ENCODE data around the gene GOLGA6L2. TPM values are rescaled to one million over a fixed set of nuclear protein-coding genes. Genes with fewer than 3 reads are reported as not detected.

The GOLGA6L2 gene
- total and polyA plus RNA-seq, 9 donors: not detected

DNA sequence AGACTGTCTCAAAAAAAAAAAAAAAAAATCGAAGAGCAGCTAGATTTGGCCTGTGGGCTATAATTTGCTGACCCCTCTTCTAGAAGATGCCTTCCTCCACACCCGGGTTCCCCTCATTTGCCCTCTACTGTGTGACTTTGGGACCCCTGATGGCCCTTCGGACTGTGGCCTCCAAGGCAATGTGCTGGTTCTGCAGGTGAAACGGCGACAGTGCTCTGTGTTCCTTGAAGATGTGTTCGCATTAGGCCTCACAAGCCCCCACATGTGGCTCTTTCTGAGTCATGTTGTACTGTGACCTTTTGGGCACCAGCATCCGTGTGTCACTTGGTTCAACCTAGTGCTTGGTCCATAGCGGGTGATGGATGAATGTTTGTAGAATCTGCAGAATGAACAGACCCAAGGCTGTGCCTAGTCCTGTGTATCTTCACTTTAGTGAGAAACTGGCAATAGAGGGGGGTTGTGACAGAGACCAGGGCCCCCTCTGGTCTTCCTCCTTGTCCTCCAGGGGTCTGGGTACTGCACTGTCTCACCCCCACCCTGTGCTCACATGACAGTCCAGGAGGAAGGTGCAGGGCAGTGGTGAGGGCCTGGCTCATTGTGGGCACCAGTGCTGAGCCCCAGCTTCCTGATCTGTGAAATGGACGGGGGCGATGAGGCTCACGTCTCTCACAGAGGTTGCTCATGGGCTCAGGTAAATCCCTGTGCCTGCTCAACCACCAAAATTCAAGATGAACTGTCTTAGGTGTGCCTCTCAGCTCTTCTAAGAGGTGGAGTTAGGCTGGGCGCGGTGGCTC is 22.7 kb downstream of the GOLGA6L2 start:
- Histone ChIP-seq H3K27me3 (no peaks in the 10 kb centered on the region), H3K9me3 (no peaks in the 10 kb centered on the region), H3K27ac (no peak overlapping the region), H3K4me1 (ENCODE audit: insufficient read depth) (no peaks in the 10 kb centered on the region), H3K36me3 (no peaks in the 10 kb centered on the region), H3K4me3 (no peak overlapping the region)
- intact Hi-C loops (cut with DNase I): no loop called here
- DNase-seq: no peak
- WGBS, 3 donors: 87 to 90% (median 88%) methylated on average over 13 of the region's 13 CpGs
- TF ChIP-seq EP300 (IDR thresholded peaks at IDR 0.05) (no peak), POLR2A (IDR thresholded peaks at IDR 0.05) (no peak), CTCF (IDR thresholded peaks at IDR 0.05) (no peak)

DNA sequence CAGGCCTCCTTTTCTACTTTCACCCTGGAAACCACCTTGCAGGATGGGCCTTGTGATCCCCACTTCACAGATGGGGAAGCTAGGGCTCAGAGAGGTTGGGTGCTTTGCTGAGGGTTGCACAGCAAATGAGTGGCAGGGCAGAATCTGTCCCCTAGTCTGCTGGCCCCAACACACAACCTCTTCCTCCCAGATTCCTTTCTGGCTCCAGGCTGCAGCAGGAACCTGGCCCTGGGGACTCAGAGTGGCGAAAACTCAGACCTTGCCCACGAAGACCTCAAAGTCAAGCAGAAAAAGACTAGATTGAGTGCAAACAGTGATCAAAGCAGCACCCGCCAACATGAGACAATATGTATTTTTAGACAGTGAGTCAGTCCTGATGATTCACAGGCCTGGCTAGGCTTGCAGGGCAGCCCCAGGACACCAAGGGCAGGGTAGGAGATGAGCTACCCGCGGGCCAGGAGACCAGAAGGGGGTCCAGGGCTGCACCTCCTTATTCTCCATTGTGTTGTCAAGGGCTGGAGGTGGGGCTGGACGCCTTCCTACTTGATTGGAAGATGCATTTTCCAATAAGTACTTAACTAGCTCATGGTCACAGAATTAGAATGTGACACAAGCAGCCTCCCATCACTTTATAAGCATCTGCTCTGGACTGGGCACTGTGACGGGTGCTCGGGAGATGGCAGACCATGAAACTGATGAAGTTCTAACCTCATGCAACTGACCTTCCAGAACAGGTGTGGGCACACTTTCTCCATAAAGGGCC is 23.9 kb downstream of the GOLGA6L2 start:
- DNase-seq: no peak
- H3K36me3 ChIP-seq: no peaks in the 10 kb centered on the region
- no peaks in the 10 kb centered on the region for H3K4me1 ChIP-seq (ENCODE audit: insufficient read depth)
- H3K9me3 ChIP-seq: no peaks in the 10 kb centered on the region
- no peaks in the 10 kb centered on the region for H3K27me3 ChIP-seq
- H3K4me3 ChIP-seq: no peak overlapping the region
- H3K27ac ChIP-seq: no peak overlapping the region
- TF ChIP-seq CTCF (IDR thresholded peaks at IDR 0.05): no peak
- TF ChIP-seq POLR2A (IDR thresholded peaks at IDR 0.05): no peak
- TF ChIP-seq EP300 (IDR thresholded peaks at IDR 0.05): no peak
- WGBS, 3 donors: 63 to 73% (median 69%) methylated on average over 8 of the region's 8 CpGs
- intact Hi-C loops (cut with DNase I): no loop called here

- H3K4me3 ChIP-seq: no peak overlapping the region
- peak in 1 of 5 donors; percentile 42 for DNase-seq
- no peaks in the 10 kb centered on the region for H3K27me3 ChIP-seq
- H3K9me3 ChIP-seq: no peaks in the 10 kb centered on the region
- H3K36me3 ChIP-seq: no peaks in the 10 kb centered on the region
- intact Hi-C loops (cut with DNase I): no loop called here
- TF ChIP-seq CTCF (IDR thresholded peaks at IDR 0.05) (no peak), EP300 (IDR thresholded peaks at IDR 0.05) (no peak), POLR2A (IDR thresholded peaks at IDR 0.05) (no peak)
- no peak overlapping the region for H3K27ac ChIP-seq
- 79 to 83% (median 80%) methylated on average over 17 to 18 of the region's 18 CpGs for WGBS, 3 donors
- H3K4me1 ChIP-seq (ENCODE audit: insufficient read depth): no peaks in the 10 kb centered on the region
These were observed 24.7 kb downstream of the GOLGA6L2 start for GRCh38 chr15:23422099-23422945.
